ENCODE results near the gene PIAS1.
"Not testable (repeated sequence)": the region's sequence is repeated elsewhere in the genome, so short reads cannot be mapped to it uniquely, and the experiment has no call there.

The PIAS1 gene

DNA sequence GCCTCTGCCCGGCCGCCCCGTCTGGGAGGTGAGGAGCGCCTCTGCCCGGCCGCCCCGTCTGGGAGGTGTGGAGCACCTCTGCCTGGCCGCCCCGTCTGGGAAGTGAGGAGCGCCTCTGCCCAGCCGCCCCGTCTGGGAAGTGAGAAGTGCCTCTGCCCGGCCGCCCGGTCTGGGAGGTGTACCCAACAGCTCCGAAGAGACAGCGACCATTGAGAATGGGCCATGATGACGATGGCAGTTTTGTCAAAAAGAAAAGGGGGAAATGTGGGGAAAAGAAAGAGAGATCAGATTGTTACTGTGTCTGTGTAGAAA, 168.3 kb downstream of the PIAS1 start:
- not testable (repeated sequence) for DNase-seq

DNA sequence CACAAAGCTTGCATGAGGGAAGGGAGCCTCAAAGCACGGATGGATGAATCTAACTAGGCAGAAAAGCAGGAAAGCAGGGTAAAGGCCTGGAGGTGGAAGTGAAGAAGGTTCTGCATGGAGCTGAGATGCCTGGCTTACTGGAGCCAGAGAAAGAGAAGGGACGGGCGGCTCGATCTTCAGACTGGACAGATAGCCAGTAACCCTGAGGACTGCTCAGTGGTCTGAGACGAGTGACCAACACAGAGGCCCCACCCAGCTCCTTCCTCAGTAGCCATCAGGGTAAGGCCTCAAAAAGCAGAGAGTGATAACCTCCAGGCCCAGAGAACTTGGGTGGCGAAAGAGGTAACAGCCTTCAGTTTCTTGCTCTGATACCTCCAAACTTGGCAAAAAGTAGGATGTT, 169.1 kb downstream of the PIAS1 start:
- DNase-seq = no peak

DNA sequence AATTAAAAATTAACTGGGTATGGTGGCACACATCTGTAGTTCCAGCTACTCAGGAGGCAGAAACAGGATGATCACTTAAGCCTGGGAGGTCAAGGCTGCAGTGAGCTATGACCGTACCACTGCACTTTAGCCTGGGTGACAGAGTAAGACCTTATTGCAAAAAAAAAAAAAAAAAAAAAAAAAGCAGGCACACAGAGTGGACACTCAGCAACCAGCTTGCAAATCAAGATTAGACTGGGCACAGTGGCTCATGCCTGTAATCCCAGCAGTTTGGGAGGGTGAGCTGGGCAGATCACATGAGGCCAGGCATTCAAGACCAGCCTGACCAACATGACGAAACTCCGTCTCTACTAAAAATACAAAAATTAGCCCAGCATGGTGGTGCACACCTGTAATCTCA, 170.0 kb downstream of the PIAS1 start:
- DNase-seq = no peak

DNA sequence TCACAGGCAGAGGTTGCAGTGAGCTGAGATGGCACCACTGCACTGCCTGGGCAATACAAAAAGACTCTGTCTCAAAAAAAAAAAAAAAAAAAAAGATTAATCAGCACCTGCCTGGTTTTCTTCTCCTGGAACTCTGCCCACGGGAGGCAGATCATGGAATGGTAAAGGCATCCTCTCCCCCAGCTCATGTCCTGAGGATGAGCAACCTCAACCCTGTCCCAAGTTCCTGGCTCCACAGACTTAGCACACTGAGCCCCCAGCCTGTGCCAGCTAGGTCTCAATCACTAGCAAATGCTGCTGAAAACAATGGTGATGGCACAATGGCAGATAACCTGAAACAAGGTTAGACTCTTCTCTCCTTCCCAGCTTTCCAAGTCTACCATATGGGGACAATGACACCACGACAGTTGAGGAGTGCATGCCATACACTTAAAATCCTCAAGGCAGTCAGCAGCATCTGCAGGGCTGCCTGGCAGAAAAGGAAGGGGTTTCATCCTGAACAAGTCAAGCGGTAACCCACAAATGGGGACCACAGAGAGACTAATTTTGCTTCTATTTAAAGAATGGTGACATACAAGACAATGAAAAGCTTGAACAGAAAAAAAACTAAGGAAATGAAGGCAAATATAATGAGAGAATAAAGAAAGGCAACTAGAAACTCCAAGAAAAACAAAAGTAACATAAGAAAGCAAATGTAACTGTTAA, 170.6 kb downstream of the PIAS1 start:
- no peak for DNase-seq

DNA sequence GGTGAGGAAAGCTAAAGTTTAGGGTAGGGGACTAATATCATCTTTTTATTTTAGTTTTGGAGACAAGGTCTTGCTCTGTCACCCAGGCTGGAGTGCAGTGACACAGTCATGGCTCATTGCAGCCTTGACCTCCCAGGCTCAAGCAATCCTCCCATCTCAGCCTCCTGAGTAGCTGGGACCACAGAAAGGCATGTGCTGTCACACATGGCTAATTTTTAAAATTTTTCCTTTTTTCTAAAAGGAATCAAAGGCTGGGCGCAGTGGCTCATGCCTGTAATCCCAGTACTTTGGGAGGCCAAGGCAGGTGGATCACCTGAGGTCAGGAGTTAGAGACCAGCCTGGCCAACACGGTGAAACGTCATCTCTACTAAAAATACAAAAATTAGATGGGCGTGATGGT, 171.3 kb downstream of the PIAS1 start:
- DNase-seq = not testable (repeated sequence)

DNA sequence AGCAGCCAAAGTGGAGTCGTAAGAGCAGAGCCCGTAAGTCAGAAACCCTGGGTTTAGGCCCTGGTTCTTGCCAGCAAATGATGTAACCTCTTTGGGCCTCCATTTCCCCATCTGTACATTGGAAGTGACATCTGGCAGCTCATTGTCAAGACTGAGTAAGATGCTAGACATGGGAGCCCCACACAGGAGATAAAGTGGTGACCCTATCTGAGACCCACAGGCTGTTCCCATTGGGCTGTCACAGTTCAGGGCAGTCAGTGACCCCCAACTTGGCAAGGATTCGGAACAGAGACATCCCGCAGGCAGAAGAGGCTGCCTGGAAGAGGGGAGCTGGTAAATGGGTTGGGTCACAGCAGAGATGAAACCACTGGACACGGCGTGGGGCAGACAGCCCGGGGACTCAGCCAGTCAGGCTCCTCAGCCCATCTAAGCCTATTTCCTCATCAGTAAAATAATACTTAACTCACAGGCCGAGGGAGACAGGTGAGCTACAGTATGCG, 173.6 kb downstream of the PIAS1 start:
- DNase-seq = no peak

DNA sequence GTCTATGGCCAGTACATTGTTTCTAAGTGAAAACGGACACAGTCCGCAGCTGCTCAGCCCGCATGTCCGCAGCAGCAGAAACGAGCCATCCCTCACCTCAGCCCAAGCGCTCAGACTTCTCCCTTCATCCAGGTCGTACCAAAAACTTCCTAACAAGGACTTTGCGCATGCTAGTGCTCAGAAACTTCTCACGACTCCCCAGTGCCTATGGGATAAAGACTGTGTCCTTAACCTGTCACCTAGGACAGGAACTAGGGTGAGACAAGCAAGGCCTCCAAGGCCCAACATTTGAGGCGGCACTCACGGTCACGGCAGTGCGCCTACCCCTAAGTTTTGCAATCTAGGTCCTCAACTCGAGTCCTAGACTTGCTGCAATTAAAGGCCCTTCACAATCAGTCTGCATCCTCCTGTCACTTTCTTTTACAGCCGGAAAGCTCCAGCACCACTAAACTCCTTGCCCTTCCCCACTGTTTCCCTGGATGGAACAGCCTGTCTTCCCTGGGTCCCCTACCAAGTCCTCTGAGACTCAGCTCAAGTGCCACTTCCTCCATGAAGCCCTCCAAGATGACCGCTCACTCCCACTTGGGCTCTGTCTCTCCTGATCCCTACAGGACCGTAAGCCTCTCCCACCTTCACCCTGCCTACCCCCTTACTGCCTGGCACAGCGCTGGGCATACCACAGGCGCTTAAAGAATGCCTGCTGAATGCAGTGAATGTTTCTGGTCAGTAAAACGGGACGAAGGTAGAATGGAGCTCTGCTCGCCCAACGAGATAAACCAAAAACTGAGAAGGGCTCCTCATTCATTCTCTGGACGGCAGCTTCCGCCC, 174.2 kb downstream of the PIAS1 start:
- no peak for DNase-seq

DNA sequence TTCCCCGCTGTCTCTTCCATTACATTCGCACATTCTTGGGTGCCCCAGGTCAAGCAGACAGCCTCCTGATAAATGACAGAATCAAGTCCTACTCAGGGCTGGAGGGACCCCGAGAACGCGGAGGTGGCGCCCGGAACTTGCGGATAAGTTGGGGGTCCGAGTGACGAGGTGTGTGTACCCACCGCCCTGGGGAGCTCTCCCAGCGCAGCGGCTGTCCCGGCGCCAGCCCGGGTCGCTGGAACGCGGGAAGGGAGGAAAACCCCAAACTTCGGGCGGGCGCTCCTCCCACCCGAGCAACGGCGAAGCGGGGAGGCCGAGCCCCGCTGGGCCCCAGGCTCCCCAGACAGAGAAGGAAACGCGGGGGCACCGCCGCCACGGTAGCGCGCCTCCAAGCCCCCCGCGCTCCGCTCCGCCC, 174.9 kb downstream of the PIAS1 start:
- DNase-seq = no peak

DNA sequence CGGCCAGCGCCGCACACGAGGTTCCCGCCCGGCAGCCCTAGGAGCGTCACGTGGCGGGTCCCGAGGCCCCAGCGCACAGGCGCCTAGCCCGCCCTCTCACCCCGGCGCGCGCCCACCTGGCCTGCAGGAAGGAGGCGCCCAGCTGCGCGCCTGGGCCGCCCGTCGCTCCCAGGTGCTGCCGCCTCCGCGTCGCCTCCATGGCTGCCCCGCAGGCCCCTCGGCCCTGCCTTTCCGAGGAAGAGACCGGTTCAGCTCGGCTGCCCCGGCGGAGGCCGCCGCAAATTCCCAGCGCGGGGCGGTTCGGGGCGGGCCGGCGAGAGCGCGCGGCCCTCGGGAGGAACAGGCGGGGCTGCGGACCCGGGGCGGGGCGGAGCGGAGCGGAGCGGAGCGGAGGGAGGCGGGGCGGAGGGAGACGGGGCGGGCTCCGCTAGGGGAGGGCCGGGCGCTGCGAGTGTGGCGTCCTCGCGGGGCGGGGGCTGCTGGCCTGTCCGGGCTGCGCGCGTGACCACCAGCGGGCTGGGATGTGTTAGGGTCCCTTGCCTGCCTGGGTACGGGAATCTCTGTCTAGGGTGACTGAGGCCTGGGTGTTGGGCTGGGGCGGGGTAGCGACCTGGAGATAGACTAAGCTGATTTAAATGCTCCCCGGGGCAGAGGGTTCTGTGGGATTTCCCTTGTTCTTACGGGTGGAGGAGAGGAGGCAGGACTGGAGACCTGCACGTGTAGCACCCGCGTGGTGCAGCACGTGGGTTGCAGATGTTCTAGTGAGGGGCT, 175.5 kb downstream of the PIAS1 start, which contains the start of gene CLN6:
CLN6 (minus strand) TSS at position 343 of the 771 bp plus-strand sequence; CDS start at position 199, 144 bp downstream.
- peak; percentile 91 for DNase-seq

DNA sequence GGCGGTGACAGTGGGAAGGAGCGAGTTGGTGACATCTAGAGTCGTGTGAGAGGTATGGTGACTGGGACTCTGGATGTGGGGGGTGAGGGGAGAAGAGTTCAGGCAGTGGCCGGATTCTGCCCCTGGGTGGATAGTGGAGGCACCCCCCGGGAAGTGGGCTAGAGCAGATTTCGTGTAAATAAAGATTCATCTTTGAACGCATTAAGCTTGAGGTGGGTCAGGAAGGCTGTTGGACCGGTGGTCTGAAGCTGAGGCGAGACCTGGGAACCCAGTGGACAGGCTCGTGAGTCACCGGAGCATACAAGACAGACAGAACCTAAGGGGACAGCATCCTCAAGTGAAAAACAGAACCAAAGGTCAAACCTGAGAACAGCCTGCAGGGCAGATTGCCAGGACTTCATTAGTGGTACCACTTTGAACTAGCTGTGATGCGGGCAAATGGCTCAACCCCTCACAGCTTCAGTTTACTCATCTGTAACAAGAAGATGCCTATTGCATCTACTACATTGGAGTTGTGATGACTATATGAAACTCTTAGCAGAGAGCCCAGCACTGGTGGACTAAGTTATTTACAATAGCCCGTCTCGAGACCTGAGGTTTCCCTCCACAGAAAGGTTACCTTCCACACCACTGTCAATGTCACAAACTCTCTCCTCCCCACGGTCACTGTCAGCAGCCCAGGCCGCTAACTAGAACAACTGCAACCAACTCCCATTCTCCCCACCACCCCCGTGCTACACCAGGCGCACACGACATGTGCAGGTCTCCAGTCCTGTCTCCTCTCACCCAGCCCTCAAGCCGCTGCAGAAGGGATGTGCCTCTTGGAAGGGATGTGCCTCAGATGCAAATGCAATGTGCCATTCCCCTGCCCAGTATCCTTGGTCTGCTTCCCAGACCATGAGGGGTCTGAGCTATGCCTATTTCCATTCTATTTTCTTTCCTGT, 176.3 kb downstream of the PIAS1 start:
- no peak for DNase-seq

DNA sequence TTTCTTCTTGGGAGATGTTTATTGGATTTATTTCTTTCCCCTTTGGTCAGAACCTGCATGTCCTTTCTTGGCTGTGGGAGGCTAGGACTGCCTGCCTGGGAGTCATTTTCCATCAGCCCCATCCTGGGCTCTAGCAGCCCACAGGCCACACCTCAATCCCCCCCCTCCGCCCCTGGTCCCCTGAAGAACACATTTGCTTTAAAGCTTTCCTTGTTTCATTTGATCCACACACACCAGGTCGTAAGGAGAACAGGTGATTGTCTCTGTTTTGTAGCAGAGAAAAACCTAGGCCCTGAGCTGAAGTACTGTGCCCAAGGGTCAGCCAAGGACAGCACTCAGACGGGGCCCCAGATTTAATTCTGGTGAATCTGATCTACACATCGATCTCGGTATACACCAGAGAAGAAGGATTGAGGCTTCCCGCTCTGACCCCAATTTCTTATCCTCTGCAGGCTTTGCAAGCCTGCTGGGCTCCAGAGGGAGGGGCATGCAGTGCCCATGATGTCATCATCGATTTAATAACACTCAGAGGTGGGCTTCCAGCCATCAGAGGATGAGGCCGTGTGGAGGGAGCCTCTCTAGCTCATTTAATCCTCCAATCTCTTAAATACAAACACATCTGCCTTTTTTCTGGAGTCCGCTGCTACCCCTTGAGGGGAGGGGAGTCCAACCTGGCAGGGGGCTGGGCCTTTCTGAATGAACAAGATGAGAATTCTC, 177.1 kb downstream of the PIAS1 start:
- DNase-seq = no peak

DNA sequence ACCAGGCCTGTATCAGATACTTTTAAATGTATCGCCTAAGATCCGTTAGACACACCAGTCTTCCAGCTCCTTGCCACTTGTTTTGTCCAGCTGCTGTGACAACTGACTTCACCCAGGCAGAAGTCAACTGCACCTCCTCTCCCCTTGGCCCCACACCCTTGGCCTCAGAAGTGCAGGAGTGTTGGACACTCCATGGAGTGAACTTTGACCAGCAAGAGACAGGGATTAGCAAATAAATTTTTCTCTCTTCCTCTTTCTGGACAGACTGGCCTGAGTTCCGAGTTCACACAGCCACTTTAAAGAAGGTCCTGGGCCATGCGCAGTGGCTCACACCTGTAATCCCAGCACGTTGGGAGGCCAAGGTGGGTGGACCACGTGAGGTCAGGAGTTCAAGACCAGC, 178.3 kb downstream of the PIAS1 start:
- no peak for DNase-seq

DNA sequence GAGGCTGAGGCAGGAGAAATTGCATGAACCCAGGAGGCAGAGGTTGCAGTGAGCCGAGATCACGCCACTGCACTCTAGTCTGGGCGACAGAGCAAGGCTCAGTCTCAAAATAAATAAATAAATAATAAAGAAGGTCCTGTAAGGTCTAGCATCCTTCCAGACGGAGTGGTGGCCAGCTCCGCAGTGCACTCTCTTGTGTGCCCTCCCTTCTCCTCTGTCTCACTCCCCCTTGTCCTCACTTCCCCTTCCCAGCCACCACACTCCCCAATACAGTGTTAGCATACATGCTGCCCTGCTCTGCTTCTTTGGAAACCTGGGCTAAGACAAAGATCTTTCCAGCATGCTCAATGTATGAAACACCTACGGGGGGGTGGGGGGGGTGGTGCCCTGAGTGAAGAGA, 178.8 kb downstream of the PIAS1 start:
- no peak for DNase-seq

DNA sequence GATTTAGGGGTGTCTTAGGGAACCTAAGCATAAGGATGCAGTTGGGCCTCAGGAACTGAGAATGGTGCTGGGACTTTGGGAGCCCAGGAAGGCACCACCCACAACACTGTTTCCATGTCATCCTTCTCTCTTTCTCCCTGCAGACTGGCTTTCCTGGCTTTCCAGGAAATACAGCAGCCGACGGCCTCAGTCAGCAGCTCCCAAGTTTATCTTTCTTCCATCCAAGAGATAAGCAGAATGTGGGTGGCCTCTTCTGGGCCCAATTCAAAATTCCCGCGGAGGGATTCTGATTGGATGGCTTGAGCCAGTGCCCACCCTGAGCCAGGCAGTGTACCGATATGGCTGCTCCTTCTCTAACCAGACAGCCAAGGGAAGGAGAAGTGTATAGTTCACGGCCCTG, 179.9 kb downstream of the PIAS1 start:
- DNase-seq = no peak

DNA sequence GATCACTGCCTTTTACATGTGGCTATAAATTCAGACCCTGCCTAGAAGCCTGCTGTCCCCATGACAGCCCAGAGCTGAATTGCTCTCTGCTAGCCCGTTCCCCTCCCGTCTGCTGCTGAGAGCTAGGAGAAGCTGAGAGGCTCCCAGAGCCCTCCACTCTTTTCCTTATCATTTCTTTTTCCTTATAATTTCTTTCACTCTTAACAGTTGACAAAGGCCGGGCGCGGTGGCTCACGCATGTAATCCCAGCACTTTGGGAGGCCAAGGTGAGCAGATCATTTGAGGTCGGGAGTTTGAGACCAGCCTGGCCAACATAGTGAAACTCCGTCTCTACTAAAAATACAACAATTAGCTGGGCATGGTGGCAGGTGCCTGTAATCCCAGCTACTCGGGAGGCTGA, 180.4 kb downstream of the PIAS1 start:
- not testable (repeated sequence) for DNase-seq

DNA sequence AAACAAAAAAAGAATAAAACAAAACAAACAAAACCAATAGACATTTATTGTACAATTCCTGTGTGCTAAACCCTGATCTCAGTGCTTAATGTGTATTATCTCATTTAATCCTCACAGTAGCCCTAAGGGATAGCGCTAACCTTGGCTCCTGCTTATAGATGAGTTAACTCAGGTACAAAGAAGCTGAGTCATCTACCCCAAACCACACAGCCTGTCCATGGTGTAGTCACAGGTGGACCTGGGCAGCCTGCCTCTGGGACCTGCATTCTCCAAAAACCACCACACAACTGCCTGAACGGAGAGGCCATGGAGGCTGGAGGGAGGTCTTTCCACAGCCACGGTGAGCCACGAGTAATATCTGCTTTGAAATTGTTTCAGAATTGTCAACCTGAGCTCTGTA, 180.9 kb downstream of the PIAS1 start:
- no peak for DNase-seq

DNA sequence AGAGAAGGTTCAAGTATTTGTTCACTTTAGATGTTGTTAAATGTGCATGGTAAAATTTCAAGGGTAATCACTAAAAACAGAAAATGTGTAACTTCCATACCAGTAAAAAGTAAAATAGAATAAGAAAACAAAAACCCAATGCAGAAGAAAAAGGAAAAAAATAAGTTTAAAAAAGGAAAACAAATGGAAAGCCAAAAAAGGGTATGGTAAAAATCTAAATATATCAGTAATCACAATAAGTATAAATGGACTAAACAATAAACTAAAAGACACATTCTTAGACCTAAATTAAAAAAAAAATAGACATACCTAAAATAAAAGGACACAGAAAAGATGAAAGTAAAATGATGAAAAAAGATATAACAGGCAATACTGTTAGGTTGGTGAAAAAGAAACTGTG, 184.9 kb downstream of the PIAS1 start:
- DNase-seq = no peak

DNA sequence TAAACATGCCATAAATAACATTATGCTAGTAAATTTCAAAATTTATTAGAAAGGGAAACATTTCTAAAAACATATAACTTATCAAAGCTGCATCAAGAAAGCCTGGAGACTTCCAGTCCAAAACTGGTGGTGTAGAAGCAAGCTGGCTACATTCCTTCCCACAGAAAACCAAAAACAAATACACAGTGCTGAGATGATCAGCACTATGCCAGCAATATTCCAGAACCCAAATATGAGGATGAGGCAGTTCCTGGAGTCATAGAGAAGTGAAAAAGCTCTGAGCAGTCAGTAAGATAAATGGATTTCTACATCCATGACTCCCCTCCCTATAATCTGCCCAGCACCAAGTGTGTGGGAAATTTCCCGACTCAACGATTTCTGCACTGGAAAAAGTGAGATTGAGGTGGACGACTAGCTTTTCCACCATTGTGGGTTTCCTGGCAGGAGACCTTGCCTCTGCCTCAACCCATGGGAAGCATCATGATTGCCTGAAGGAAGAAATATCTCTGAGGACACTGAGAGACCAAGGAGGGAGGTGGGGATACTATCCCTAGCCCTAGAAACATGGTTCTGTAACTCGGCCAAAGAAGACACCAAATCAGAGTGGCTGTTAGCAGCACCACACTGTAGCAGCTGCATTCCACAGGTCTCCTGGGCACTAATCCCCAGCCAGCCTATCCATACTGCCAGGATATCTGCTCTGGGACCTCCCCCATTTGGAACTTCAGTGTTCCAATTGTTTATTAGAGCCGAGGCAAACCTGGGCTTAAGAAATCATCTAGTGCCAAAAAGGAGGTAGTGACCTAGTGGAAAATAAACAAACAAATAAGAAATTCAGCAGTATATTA, 187.2 kb downstream of the PIAS1 start:
- no peak for DNase-seq

Measured in femur (tissue), 1 donor.